GM10847 (cell line): ENCODE data around the gene TKTL1.
A peak's percentile ranks its signal among the peaks of the same experiment; 100 is the strongest.

Source experiments
- POLR2A ChIP-seq: IDR thresholded peaks from 2 replicates; pipeline ENCODE4 v1.6.1; 2011; ENCODE audit not compliant: insufficient read length; ENCODE audit errors: extremely low read depth

TKTL1 gene

DNA sequence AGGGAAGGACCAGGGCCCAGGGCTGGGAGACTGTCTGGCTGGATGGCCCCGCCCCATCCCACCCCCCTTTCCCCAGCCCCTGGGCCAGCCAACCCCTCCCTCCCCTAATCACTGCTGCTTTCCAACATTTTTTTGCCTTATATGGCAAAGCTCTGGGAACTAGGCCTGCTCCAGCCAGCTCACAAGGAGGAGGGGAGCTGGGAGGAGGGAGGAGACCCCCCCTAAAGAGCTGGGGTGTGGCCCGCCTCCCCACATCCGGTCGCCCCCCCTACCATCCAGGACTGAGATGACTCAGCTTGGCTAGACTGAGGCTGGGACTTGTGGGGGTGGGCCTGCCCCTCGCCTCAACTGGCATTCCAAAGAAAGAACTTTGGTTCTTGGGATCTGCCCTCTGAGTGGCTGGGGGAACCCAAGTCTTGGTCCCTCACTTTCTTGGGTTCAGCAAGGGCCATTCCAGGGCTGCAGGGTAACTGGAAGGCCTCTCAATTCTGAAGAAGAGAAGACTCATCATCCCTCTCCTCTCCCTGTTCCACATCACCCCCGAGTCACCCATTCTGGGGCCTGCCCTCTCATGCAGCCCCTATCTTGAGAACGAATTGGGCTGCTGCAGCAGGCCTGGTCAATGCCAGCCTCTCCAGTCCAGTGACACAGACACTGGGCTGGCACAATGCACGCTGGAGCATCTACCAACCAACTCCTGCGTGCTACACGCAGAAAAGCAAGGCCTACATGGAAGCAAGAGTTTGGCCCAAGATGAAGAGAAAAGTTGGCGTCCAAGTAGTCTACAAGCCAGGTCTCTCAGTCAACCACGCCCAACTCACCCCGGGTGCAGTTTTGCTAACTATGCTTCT, 74.1 kb downstream of the TKTL1 start:
- no peak for TF ChIP-seq POLR2A

DNA sequence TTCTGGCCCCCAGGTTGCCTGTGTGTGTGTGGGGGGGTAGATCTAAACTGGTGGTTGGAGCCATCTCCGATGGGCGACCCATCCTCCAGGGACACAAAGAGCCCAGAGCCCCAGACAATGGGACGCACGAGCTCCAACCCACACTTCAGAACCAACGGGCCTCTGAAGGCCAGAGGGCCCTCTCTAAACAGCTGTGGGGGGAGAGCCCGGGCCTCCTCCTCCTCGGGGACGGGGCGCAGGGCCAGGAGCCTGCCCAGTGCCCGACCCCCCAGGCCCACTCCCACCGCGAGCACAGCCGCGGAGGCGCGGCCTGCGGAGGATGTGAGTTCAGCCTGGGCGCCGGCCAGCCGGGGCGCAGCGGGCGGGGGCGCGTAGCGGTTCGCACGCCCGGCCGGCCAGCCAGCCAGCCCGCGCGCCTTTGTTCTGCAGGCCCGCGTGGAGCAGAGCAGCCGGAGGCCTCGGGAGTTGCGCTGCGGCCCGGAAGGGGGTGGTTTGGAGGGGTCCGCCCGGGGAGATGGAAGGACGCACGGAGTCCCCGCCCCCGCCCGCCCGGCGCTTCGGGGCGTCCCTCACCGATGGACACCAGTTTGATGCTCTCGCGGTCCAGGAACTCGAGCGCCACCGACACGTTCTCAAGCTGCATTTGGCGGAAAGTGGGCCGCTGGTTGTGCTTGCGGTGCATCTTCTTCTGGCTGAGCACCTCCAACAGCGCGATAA, 74.9 kb downstream of the TKTL1 start:
- no peak for TF ChIP-seq POLR2A

DNA sequence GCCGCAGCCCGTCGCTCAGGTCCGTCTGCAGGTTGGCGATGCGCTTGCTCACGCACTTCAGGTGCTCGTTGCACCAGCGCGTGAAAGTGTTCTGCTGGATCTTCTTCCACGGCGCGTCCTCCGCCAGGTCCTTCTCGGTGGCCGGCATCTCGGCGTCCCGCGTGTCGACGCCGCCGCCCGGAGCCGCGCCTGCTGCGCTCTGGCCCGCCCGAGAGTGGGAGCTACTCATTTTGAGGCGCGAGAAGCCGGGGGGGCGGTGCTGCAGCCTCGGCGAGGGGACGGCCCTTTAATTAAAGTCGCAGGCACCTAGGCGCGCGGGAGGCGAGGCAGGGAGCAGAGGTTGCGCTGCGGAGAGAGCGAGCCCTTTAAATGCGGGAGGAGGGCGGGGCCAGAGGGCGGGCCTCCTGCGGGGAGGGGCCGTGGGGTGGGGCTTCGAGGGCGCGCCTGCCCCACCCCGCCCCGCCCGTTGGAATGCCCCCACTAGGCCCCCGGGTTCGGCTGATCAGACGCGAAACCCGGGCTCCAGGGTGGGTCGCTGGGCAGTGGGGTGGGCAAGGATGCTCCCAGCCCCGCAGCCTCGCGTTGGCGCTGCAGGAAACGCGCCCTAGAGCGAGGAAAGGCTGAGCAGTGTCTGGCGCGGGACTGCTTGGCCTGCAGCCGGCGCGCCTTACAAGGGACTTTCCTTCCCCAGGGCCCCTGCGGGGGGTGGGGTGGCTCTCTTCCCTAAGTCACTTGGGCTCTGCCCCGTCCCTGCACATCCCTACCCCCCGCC, 75.6 kb downstream of the TKTL1 start:
- TF ChIP-seq POLR2A: peak; percentile 99

DNA sequence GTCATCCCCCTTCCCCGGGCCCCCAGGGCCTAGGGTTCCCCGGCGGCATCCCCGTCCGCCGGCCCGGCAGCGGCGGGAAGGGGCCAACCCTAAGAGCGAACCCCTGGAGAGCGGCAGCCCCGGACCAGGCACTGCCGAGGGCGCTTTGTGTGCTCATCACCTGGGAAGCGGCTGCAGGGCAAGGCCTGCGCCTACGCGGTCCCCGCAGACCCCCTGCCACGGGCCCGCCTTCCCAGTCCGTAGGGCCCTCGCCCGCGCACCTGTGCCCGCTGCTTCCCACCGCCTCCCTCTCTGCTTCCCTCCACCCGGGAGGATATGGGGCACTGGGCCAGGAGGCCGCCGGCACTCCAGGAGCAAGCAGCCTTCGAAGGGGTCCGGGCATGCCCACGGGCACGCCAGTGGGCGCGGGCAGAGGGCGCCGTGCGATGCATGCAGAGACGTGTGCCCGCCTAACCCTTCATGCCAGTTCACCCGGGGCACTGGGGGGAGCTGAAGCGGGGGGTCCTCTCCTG, 76.2 kb downstream of the TKTL1 start:
- peak; percentile 9 for TF ChIP-seq POLR2A

DNA sequence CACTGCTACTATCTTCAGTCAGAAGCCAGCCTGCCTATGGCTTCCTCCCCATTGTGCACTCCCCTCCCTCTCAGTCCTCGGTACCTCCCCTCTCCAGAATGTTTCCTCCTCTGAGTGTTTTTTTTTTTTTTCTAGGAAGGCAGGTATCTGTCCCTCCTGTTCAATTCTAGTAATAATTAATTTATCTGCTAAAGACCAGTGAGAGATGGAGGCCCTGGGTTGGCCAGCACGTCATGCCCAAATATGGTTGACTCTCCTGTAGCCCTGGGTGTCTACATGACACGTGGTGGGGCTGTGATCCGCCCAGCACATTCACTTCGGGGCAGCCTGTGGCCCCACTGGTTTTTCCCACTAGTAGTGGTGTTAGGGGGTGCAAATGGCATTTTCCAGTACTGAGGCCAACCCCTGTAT, 77.0 kb downstream of the TKTL1 start:
- no peak for TF ChIP-seq POLR2A

DNA sequence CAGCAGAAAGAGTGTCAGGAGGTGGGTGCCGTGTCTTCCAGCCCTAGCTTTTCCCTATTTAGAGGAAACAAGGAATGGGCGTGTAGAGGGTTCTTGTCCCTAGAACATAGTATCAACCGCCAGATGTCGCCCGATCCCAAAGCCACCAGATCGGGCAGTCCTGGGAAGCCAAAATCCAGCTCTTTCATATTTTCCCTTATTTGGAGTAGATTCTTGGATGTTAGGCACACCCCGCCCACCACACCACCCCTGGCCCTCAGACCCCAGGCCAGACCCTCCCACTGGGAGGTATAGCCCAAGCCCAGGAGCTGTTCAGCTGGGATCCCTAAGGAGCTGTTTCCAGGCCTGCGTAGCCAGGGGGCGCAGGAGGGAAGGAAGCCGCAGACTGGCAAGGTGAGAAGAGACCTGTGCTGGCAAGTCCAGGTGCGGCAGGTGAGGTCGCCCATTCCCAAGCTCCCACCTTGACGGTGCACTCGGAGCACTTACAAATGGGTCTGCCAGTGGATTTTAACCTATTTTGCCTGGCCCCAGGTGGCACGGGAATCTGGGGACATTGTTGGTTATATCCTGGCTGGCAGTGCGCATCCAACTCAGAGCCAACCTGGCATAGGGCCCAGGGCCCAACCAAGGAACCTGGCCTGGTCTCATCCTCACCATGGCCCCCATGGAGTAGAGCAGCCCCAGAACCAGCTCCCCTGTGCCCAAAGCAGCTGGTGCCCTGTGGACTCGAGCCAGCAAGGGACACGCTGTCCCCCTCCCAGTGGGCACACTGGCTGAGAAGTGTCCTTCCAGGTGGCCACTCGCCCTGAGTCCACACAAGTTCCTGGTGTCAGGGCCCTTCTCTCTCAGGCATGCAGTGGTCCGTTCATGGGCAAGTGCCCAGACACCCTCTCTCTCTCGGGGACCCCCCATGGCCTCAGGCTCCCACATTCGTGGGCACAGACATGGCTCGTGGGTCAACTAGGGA, 78.0 kb downstream of the TKTL1 start:
- TF ChIP-seq POLR2A: no peak

DNA sequence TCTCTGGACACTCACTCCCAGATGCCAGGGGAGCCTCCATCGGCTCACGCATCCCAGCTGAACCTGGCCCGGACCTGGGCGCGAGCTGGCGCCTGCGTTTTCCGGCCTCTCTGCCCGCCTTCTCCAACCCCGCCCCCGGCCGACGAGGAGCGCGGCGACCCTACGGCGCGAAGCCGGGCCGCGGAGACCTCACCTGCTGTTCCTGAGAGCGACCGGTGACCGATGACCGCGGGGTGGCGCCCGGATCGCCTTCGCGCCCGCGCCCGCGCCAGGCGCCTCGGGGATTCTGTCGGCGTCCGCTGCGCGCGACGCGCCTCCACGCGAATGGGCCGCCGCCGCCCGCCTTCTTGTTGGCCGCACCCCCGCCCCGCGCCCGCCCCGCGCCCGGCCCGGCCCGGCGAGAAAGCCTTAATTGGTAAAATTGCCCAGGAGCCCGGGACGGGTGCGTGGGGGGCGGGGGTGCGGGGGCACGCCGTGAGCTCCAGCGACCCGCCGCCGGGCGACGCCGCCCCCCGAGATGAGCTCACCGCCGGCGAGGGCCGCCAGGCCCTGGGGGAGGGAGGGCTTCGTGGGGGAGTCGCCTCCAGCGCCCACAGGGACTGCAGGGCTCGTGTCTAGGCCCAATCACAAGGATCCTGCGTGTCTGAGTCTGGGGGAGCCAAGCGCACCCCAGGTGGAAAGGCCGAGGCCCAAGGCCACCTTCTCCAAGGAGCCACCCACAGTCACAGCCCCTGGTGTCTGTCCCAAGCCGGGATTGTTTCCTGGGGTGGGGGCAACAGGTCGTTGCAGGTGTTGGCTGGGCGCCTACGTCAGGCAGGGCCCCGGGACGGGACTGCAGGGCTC, 78.9 kb downstream of the TKTL1 start, which contains the start of gene FLNA:
FLNA (minus strand) TSS at position 322 of the 843 bp plus-strand sequence. CDS start 3,389 bp downstream, outside the sequence.
- TF ChIP-seq POLR2A: no peak

DNA sequence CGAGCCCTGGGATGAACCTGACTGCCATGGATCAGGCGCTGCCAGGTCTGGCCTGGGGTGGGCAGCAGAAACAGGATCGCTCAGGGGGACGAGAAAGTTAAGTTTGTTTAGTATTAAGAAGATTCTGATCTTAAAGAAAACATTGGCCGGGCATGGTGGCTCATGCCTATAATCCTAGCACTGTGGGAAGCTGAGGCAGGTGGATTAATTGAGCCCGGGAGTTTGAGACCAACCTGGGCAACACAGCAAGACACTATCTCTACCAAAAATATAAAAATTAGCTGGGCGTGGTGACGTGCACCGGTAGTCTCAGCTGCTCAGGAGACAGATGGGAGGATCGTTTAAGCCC, 79.5 kb downstream of the TKTL1 start:
- no peak for TF ChIP-seq POLR2A

DNA sequence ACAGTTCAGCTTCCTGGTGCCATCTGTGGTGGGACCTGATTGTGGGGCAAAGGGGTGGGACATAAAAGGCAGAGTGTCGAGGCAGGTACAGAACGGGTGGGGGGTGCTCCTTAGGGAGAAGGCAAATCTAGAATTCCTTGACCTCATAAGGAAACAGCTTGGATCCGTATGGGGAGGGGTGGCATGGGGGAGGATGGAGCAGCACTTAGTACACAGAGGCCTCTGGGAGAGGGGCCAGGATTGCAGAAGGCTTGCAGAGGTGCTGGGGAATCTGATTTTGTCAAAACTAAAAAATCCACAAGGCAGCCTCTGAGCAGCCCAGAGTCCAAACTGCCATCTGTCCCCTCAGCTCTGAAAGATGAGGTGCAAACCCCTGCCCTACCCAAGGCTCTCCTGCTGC, 81.2 kb downstream of the TKTL1 start:
- no peak for TF ChIP-seq POLR2A

DNA sequence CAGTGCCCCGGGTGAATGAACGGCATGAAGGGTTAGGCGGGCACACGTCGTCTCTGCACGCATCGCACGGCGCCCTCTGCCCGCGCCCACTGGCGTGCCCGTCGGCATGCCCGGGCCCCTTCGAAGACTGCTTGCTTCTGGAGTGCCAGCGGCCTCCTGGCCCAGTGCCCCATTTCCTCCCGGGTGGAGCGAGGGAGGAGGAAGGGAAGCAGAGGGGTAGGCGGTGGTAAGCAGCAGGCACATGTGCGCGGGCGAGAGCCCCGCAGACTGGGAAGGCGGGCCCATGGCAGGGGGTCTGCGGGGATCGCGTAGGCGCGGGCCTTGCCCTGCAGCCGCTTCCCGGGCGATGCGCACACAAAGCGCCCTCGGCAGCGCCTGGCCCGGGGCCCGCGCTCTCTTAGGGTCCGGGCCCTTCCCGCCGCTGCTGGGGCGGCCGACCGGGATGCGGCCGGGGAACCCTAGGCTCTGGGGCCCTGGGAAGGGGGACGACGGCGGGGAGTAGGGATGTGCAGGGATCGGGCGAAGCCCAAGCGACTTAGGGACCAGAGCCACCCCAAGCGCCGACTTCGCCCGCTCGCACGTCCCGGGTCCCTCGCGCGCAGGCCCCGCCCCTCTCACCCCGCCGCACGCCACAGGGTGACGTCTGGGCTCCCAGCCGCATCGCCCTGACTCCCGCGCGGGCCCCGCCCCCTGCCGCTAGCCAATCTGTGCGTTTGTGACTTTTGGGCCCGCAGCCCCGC, 82.6 kb downstream of the TKTL1 start:
- TF ChIP-seq POLR2A: peak; percentile 49

DNA sequence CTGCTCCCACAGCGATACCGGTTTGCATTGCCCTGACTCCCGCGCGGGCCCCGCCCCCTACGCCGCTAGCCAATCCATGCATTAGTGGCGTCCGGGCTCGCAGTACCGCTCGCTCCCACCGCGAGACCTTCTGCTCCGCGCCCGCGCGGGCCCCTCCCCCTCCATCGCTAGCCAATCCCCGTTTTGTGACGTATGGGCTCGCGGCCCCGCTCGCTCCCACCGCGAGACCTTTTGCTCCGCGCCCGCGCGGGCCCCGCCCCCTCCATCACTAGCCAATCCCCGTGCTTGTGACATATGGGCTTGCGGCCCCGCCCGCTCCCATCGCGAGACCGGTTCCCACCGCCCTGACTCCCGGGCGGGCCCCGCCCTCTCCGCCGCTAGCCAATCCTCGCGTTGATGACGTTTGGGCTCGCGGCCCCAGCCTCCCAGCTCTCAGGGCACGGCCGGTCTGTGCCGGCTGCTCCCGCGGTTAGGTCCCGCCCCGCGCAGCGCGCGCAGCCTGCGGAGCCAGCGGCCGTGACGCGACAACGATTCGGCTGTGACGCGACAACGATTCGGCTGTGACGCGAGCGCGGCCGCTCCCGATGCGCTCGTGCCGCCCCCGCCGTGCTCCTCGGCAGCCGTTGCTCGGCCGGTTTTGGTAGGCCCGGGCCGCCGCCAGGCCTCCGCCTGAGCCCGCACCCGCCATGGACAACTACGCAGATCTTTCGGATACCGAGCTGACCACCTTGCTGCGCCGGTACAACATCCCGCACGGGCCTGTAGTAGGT, 83.4 kb downstream of the TKTL1 start, which contains the start of gene EMD:
EMD (plus strand) TSS at position 497 of the 770 bp plus-strand sequence; CDS start at position 687, 190 bp downstream.
- TF ChIP-seq POLR2A: peak; percentile 58

DNA sequence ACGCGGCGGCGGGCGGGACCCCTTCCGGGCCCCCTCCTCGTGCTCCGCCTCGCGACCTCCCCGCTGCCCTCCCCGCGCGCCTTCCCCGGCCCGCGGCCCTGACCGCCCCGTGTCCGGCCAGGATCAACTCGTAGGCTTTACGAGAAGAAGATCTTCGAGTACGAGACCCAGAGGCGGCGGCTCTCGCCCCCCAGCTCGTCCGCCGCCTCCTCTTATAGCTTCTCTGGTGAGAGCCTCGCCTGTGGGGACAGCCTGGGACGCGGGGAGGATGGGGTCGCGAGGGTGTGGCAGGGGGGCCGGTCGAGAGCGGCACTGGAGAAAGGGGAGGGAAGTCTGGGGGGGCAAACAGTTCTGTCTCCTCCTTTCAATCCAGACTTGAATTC, 84.0 kb downstream of the TKTL1 start:
- TF ChIP-seq POLR2A: no peak
